GM19463 (cell line): ENCODE data around the gene SLC4A2.

Experiments
- ATAC-seq: cut with Tn5 transposase; IDR thresholded peaks from one replicate; pipeline ENCODE4 v1.9.1; 2021; ENCODE audit warnings: mild to moderate bottlenecking, moderate library complexity; ENCODE audit not compliant: unreplicated experiment

The SLC4A2 gene

DNA sequence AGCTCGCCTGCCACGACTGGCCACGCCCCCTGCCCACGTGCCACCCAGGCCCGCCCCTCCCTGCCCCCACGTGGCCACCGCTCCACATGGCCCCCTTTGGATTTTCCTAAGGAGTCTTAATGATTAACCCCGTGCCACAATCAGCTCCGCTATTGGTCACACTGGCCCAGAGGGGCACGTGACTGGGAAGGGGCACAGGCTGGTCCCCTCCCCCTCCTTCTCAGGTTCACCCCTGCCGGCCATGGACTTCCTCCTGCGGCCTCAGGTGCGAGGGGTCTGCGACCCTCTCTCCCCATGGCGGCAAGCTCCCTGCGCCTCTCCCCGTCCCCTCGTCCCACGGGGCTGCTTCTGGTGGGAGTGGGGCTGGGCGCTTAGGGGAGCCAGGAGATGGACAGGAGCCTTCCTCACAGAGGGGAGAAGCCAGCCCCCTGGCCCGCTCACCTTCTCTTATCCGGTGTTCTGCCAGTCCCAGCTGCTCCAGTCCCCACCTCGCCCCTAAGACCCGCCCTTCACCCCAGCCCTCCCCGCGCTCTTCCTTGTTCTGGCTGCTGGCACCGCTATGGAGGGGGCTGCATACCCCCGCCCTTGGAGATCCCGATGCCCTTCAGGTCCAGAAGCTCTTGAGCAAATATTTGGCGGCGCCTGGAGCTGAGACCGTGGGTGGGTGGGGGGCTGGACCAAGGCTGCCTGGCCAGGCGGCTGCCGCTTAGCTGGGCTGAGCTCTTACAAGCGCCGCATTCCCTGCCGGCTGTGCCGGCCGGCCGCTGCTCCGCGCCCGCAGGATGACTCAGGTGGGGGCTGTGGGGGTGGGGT is 3.2 kb downstream of the SLC4A2 start:
- ATAC-seq: no peak

DNA sequence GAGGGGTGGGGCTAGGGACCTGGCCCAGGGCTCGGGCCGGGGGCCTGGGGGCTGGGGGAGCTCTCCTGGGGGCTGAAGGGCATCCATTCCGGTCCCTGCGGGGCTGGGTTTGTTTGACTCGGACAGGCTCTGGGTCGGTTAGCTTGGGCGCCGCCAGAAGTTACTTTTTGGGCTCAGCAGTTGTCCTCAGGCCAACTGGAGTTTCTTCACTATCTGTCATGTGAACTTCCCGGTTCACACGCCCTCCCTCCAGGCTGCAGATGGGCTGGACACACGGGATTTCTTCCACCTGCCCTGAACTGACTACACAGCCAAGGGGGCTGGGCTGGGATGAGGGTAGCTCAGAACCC is 3.8 kb downstream of the SLC4A2 start:
- ATAC-seq: no peak

DNA sequence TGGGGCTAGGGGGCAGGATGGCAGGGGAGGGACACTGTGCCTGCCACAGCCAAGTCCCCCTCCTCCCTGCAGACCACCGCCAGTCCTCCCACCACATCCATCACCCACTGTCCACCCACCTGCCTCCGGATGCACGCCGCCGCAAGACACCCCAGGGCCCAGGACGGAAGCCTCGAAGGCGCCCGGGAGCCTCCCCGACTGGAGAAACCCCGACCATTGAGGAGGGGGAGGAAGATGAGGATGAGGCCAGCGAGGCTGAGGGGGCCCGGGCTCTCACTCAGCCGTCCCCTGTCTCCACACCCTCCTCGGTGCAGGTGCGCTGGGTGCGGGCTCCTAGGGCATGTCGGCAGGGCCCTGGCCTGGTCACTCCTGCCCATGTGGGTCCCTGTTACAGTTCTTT is 5.1 kb downstream of the SLC4A2 start:
- ATAC-seq: no peak

DNA sequence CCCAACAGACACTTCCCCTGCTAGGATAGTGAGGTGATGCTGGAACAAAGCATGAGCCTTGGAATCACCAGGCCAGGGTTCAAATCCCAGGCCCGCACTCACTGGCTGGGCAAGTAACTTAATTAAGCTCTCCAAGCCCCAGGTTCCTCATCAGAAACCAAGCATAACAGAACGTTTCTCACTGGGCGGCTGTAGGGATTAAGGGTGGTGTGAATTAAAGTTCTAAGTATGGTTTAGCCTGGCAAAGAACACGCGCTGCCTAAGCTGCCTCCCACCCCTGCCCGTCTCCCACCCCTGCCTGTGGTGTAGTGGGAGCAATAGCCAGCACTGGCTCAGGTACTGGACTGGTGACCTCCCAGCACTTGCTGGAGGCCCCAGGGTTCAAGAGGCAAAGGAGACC is 5.6 kb downstream of the SLC4A2 start:
- ATAC-seq: no peak

DNA sequence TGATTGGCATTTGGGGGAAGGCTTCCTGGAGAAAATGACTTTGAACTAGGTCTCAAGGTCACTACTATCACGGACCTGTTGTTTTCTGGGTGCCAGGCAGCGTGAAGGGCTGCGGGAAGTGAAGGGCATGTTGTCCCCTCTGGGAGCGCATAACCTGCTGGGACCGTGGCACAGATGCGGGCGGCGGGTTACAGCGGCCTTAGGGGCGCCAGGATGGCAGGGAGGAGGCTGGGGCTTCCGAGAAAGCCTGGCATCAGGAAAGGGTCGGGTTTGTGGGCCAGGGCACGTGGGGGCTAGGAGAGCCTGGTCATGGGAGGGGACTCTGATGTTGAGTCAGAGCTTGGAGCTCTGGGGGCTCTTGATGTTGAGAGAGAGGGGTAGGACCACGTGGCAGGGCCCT is 6.1 kb downstream of the SLC4A2 start:
- no peak for ATAC-seq

DNA sequence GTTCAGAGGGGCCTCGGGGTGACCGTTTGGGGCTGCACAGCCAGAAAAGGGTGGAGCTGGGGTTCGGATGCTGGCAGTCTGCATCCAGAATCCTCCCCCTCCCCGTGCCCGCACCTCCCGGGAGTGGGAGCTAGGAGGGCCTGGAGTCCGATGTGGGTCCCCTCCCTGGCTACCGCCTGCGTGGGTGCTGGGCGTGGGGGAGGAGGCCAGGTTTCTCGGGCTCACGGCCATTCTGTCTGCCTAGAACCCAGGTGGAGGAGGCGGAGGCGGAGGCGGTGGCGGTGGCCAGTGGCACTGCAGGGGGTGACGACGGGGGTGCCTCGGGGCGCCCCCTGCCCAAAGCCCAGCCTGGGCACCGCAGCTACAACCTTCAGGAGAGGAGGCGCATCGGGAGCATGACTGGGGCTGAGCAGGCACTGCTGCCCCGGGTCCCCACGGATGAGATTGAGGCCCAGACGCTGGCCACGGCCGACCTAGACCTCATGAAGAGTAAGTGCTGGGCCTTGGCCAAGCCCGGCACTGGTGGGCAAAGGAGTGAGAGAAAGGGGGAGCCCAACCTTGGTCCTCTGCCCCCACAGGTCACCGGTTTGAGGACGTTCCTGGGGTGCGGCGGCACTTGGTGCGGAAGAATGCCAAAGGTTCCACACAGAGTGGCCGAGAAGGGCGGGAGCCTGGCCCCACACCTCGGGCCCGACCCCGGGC is 7.0 kb downstream of the SLC4A2 start:
- no peak for ATAC-seq

DNA sequence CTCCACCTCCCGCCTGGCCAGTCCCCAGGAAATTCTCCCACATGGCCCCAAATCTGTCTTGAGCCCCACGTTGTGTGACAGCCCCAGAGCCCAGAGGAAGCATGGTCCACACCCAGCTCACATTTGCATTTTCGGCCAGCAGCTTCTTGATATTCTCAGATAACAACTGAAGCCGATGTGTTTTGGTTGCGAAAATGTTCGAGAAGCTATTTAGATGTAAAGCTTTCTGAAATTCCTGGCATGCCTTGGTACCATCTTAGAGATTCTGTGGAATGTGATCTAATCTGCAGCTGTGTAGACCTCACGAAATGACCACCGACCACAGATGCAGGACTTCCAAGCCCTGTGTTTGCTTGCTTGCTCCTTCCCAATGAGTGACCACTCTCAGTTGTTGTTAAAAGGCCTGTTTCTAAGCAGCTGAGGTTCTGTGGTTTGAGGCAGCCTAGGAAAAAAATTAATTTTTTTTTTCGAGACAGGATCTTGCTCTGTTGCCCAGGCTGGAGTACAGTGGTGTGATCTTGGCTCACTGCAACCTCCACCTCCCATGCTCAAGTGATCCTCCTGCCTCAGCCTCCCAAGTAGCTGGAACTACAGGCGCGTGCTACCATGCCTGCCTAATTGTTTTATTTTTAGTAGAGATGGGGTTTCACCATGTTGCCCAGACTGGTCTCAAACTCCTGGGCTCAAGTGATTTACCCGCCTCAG is 8.8 kb downstream of the SLC4A2 start:
- ATAC-seq: no peak

DNA sequence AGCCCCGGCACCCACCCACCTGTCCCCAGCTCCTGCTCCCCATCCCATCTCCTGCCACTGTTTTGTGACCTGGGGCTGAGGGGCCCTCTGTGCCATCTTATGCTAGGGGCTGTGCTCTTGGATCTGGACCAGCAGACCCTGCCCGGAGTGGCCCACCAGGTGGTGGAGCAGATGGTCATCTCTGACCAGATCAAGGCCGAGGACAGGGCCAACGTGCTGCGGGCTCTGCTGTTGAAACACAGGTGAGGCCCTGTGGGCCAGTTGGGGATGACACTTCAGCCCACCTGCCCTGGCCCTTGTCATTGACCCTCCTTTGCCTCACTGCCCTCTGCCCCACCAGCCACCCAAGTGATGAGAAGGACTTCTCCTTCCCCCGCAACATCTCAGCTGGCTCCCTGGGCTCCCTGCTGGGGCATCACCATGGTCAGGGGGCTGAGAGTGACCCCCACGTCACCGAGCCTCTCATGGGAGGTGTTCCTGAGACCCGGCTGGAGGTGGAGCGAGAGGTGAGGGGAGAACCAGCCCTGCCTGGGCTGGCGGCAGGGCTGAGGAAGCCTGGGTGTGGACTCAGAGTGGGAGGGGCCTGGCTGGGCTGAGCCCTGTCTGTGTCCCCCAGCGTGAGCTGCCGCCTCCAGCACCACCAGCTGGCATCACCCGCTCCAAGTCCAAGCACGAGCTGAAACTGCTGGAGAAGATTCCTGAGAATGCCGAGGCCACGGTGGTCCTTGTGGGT is 10.6 kb downstream of the SLC4A2 start:
- no peak for ATAC-seq

DNA sequence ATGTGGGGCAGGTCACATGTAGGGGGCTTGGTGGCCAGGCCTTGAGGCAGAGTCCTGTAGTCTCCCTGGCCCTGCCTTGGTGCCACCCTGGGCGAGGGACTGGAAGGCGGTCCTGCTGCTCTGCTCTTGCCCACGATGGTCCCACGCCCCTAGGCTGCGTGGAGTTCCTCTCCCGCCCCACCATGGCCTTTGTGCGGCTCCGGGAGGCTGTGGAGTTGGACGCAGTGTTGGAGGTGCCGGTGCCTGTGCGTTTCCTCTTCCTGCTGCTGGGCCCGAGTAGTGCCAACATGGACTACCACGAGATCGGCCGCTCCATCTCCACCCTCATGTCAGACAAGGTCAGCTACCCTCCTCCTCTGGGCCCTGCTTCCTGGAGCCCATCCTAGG is 11.2 kb downstream of the SLC4A2 start:
- ATAC-seq: no peak

DNA sequence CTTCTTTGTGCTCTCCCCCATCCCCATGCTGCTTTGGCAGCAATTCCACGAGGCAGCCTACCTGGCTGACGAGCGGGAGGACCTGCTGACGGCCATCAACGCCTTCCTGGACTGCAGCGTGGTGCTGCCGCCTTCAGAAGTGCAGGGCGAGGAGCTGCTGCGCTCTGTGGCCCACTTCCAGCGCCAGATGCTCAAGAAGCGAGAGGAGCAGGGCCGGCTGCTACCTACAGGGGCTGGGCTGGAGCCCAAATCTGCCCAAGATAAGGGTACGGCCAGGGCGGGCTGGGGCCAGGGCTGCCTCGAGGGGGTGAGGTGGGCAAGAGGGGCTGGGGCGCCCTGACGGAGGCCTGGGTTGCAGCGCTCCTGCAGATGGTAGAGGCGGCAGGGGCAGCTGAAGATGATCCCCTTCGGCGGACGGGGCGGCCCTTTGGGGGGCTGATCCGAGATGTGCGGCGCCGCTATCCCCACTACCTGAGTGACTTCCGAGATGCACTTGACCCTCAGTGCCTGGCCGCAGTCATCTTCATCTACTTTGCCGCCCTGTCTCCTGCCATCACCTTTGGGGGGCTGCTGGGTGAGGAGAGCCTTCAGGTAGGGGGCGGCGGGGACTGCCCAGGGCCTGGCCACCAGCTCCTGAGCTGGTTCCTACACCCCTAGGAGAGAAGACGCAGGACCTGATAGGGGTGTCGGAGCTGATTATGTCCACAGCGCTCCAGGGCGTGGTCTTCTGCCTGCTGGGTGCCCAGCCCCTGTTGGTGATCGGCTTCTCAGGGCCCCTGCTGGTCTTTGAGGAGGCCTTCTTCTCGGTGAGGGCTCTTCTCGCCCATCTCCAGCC is 11.9 kb downstream of the SLC4A2 start:
- ATAC-seq: no peak

DNA sequence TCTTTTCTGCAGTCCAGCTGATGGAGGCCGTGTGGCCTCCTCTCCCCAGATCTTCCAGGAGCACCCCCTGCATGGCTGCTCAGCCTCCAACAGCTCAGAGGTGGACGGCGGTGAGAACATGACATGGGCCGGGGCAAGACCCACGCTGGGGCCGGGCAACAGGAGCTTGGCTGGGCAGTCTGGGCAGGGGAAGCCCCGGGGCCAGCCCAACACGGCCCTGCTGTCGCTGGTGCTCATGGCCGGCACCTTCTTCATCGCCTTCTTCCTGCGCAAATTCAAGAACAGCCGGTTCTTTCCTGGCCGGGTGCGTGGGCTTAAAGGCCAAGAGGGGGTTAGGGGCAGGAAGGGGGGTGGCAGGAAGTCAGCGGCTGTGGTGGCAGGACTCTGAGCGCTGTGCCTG is 14.6 kb downstream of the SLC4A2 start:
- ATAC-seq: no peak

DNA sequence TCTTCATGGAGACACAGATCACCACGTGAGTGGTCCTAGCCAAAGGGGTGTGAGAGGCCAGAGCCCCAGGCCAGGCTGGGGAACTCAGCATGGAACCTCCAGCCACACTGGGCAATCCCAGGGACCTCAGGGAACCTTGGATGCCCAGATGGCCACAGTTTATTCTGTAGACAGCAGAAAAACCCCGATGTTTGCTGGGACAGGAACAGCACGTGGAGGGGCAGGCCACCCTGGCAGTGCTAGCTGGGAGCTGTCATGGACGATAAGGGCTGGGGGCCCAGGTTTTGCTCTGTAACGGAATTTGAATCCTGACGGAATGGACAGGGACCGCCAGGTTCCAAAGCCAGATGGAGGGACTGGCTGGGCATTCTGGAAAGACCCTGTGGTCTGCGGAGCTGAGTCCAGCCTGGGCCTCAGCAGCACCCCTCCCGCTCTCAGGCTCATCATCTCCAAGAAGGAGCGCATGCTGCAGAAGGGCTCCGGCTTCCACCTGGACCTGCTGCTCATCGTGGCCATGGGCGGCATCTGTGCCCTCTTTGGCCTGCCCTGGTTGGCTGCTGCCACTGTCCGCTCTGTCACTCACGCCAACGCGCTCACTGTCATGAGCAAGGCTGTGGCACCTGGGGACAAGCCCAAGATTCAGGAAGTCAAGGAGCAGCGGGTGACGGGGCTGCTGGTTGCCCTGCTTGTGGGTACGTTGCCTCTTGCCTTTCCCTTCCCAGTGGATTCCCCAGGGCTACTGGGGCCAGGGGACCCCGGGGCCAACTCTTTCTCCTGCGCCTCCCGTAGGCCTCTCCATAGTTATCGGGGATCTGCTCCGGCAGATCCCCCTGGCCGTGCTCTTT is 15.7 kb downstream of the SLC4A2 start:
- ATAC-seq: no peak

DNA sequence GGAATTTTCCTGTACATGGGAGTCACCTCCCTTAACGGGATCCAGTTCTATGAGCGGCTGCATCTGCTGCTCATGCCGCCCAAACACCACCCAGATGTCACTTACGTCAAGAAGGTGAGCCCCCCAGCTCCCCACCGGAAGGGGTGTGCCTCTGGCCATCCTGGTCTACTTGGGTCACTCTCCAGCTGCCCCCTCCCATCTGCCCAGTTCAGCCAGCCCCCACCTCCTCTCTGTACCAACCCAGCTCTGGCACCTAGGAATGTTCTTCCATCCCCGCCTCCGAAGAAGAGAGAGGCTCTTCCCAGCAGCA is 16.2 kb downstream of the SLC4A2 start:
- no peak for ATAC-seq

DNA sequence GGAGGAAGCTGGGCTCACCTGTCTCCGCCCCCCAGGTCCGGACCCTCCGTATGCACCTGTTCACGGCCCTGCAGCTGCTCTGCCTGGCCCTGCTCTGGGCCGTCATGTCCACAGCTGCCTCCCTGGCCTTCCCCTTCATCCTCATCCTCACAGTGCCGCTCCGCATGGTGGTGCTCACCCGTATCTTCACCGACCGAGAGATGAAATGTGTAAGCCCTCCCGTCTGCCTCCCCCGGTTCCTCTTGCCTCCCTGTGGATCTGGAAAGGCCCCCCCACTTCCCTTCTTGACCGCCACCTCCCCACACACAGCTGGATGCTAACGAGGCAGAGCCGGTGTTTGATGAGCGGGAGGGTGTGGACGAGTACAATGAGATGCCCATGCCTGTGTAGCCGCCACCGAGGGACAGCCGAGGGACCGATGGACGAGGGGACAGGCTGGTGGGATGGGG is 16.6 kb downstream of the SLC4A2 start:
- ATAC-seq: no peak

DNA sequence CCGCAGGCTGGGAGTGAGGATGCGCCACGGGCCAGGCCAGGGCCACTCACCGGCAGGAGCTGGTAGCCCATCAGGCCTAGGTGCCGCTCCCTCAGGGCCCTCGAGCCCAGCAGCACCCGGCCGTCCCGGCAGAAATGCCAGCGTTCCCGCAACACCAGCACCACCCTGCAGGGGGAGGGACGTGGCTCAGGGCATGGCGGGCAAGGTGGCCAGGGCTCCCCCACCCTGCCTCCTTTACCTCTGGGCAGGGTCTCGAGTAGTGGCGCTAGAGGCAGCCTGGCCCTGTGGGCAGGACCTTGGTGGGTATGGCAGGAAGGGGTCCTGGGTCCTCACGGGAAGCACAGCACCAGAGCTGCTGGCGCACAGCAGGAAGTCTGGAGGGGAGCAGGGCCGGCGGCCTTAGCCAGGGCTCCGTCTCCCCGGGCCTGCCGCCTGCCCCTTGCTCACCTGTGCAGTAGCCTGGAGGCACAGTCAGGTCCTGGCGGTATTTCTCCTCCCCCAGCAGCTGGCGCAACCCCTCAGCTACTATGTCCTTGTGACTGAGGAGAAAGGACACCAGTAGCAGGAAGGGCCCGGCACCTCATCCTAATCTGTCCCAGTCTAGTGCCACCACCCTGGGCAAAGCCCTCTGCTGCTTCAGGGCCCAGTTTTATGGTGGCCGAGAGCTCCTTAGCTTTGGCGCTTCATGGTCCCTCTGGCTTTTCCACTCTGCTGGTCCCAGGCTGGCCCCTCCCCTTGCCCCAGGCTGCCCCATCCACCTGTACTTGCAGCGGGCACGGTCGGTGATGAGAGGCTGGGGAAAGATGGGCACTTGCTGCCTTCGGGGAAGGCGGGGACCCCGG is 17.7 kb downstream of the SLC4A2 start:
- no peak for ATAC-seq

DNA sequence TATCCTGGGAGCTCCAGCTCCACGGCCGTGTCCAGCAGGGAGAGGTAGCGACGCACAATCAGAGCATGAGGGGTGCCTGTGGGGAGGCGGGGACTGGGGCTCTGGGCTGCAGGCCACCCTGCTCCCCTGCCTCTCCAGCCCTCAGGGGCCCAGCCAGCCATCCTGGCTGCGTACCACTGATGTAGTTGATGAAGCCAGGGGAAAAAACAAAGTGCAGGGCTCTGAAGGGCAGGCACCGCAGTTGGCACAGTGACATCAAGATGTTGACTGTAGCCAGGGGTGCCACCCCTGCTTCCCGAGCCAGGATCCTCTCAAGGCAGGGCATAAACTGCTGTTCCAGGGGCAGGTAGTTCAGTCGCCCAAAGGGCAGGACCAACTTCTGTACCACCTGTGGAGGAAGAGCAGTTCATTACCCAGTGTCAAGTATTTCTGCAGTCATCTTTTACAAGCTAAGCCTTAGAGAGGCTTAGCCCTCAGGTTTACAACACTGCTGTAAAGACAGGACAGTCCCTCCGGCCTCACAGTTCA is 18.4 kb downstream of the SLC4A2 start:
- ATAC-seq: no peak

DNA sequence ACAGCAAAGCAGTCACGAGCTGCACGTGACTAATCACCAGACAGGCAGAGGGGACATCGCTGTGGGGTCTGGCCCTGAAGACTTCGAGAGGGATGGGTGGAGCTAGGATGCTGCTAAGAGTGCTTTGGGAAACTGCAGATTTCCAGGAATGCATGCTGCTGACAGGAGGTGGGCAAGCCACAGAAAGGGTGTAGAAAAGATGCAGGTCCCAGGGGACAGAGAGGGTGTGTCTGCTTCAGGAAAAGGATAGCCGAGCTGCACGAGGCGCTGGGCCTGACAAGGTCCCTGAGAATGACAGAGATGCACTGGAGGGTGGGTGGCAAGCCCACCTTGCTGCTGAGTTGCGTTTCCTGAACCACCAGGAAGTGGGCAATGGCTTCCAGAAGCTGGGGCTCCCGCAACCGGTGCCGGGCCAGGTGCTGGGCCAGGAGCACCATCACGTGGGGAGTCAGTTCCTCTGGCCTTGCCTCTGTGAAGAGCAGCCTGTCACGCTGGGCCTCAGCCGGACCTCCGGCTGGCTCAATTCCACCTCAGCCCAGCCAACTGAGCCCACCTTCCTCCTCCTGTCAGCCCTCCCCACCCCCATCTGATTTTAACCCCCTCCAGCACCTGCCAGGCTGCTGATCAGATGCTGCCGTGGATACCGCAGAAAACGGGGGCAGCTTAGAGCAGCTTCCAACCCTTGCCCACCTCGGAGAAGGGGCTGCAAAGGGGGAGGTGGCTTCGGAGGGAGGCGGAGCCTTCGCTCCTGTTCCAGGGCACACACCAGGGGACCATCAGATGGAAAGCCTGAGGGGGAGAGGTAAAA is 19.0 kb downstream of the SLC4A2 start:
- ATAC-seq: no peak
